Activated CD8-positive, alpha-beta T cell treated with anti-CD3 and anti-CD28 coated beads for 36 hours (primary cell): ENCODE results near the gene PLAGL2. TPM values are rescaled to one million over a fixed set of nuclear protein-coding genes. Genes with fewer than 3 reads are reported as not detected.

Experiments
- ATAC-seq: fragments of 200-7000 bp; cut with Tn5 transposase; one replicate; pipeline ENCODE4 v1.10.0; 2021; ENCODE audit warnings: mild to moderate bottlenecking, moderate library complexity
- CTCF ChIA-PET: fragments of 350-600 bp; sonication (Branson Sonifier 250); formaldehyde crosslinking; loops from one replicate; lab custom pipeline; 2021; ENCODE audit warnings: antibody characterized with exemption; lab: Charles Lee
- POLR2A ChIA-PET: fragments of 350-600 bp; sonication (Branson Sonifier 250); formaldehyde crosslinking; loops from one replicate; lab custom pipeline; 2021; ENCODE audit warnings: antibody characterized with exemption; lab: Charles Lee
- DNase-seq: peaks from one replicate; pipeline ENCODE4 v3.0.0-alpha.2; 2020
- H3K27ac Mint-ChIP-seq: one replicate; pipeline ENCODE4 v1.8.0; 2021; ENCODE audit warnings: mild to moderate bottlenecking, mixed read lengths
- H3K27me3 Mint-ChIP-seq: one replicate; pipeline ENCODE4 v1.8.0; 2021; ENCODE audit warnings: mixed read lengths
- H3K36me3 Mint-ChIP-seq: one replicate; pipeline ENCODE4 v1.8.0; 2021; ENCODE audit warnings: low read depth, mixed read lengths
- H3K4me1 Mint-ChIP-seq: one replicate; pipeline ENCODE4 v1.8.0; 2021; ENCODE audit warnings: low read depth, mixed read lengths
- H3K4me3 Mint-ChIP-seq: one replicate; pipeline ENCODE4 v1.8.0; 2021; ENCODE audit warnings: mild to moderate bottlenecking, moderate library complexity, mixed read lengths
- H3K9me3 Mint-ChIP-seq: one replicate; pipeline ENCODE4 v1.8.0; 2021; ENCODE audit warnings: mixed read lengths
- intact Hi-C: fragments of 100-400 bp; cut with micrococcal nuclease; formaldehyde crosslinking; loops from one replicate; pipeline ENCODE4 v1.10.0; 2022
- total RNA-seq, 2 experiments: library from RNA; stranded (reverse); gene quantifications; one replicate each; pipeline ENCODE4 v1.2.3, GENCODE V29; 2021
- TF ChIP-seq, protein P1 (sequence below): fragments of 200-600 bp; IDR thresholded peaks from one replicate; pipeline ENCODE4 v1.8.0; 2022; ENCODE audit warnings: antibody characterized with exemption, mild to moderate bottlenecking

PLAGL2 gene
- total RNA-seq, 2 experiments from 2014 or later, result 70.6 to 71.5 TPM

- no peaks in the 10 kb centered on the region for H3K9me3 Mint-ChIP-seq
- DNase-seq, result no peak
- TF ChIP-seq, protein P1, sequence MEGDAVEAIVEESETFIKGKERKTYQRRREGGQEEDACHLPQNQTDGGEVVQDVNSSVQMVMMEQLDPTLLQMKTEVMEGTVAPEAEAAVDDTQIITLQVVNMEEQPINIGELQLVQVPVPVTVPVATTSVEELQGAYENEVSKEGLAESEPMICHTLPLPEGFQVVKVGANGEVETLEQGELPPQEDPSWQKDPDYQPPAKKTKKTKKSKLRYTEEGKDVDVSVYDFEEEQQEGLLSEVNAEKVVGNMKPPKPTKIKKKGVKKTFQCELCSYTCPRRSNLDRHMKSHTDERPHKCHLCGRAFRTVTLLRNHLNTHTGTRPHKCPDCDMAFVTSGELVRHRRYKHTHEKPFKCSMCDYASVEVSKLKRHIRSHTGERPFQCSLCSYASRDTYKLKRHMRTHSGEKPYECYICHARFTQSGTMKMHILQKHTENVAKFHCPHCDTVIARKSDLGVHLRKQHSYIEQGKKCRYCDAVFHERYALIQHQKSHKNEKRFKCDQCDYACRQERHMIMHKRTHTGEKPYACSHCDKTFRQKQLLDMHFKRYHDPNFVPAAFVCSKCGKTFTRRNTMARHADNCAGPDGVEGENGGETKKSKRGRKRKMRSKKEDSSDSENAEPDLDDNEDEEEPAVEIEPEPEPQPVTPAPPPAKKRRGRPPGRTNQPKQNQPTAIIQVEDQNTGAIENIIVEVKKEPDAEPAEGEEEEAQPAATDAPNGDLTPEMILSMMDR, result no peak
- no peak overlapping the region for H3K27ac Mint-ChIP-seq
- H3K27me3 Mint-ChIP-seq, result no peaks in the 10 kb centered on the region
- CTCF ChIA-PET, result no interaction called here
- intact Hi-C loops, result no loop called here
- H3K36me3 Mint-ChIP-seq, result peaks cover 55% of the 10 kb centered on the region
- peaks cover 3% of the 10 kb centered on the region for H3K4me1 Mint-ChIP-seq
- H3K4me3 Mint-ChIP-seq, result no peak overlapping the region
- ATAC-seq, result no peak
- POLR2A ChIA-PET, result interaction anchor here (0.6 to 1.2 kb wide), 2 partner anchors 17 to 1617 kb away, joined by 3 read pairs; no protein-coding TSS in a partner anchor
These were observed 47.2 kb downstream of the PLAGL2 start for GRCh38 chr20:32160341-32160740.

- POLR2A ChIA-PET, result interaction anchor here (0.6 to 1.2 kb wide), 3 partner anchors 17 to 1618 kb away, joined by 3 read pairs; no protein-coding TSS in a partner anchor
- DNase-seq, result no peak
- H3K4me1 Mint-ChIP-seq, result peaks cover 7% of the 10 kb centered on the region
- H3K4me3 Mint-ChIP-seq, result no peak overlapping the region
- CTCF ChIA-PET, result no interaction called here
- peaks cover 55% of the 10 kb centered on the region for H3K36me3 Mint-ChIP-seq
- no peak overlapping the region for H3K27ac Mint-ChIP-seq
- no peaks in the 10 kb centered on the region for H3K27me3 Mint-ChIP-seq
- TF ChIP-seq, protein P1, result no peak
- H3K9me3 Mint-ChIP-seq, result no peaks in the 10 kb centered on the region
- no peak for ATAC-seq
- intact Hi-C loops, result no loop called here
These were observed 47.7 kb downstream of the PLAGL2 start for GRCh38 chr20:32159766-32160221.

- ChIA-PET POLR2A (interaction anchor here (0.6 to 1.1 kb wide), 2 partner anchors 32 to 121 kb away, joined by 3 read pairs; no protein-coding TSS in a partner anchor), CTCF (no interaction called here)
- peak; percentile 6 for DNase-seq
These were observed 48.4 kb downstream of the PLAGL2 start for GRCh38 chr20:32158943-32159660.

DNA sequence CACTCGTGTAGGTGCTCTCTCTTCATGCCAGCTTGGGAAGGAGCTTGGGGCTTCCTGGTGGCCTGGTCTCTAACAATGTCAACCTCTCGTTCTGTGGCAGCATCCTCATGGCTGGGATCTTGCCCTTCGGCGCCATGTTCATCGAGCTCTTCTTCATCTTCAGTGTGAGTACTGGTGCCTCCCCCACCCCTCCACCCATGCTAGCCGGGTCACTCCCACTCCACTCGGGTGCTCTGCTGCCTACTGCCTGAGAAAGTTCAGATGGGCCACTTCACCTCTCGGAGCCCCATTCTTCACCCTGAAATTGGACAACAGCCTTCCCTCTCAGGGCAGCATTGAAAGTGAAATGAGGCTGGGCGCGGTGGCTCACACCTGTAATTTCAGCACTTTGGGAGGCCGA lies 49.2 kb downstream of the PLAGL2 start:
- H3K36me3 Mint-ChIP-seq, result peaks cover 55% of the 10 kb centered on the region
- no peak overlapping the region for H3K27ac Mint-ChIP-seq
- H3K27me3 Mint-ChIP-seq, result no peaks in the 10 kb centered on the region
- CTCF ChIA-PET, result no interaction called here
- intact Hi-C loops, result no loop called here
- ATAC-seq (no peak), DNase-seq (no peak)
- peaks cover 7% of the 10 kb centered on the region for H3K4me1 Mint-ChIP-seq
- H3K4me3 Mint-ChIP-seq, result no peak overlapping the region
- POLR2A ChIA-PET, result no interaction called here
- TF ChIP-seq, protein P1, result no peak
- no peaks in the 10 kb centered on the region for H3K9me3 Mint-ChIP-seq

More at GRCh38 chr20:32158943-32159660, 48.4 kb downstream of the PLAGL2 start:
- no peaks in the 10 kb centered on the region for H3K27me3 Mint-ChIP-seq
- H3K36me3 Mint-ChIP-seq, result peaks cover 52% of the 10 kb centered on the region
- H3K9me3 Mint-ChIP-seq, result no peaks in the 10 kb centered on the region
- TF ChIP-seq, protein P1, result no peak
- H3K27ac Mint-ChIP-seq, result peak overlapping the region; percentile 22
- peaks cover 7% of the 10 kb centered on the region for H3K4me1 Mint-ChIP-seq
- ATAC-seq, result peak; percentile 48
- H3K4me3 Mint-ChIP-seq, result no peak overlapping the region
- intact Hi-C loops, result no loop called here

DNA sequence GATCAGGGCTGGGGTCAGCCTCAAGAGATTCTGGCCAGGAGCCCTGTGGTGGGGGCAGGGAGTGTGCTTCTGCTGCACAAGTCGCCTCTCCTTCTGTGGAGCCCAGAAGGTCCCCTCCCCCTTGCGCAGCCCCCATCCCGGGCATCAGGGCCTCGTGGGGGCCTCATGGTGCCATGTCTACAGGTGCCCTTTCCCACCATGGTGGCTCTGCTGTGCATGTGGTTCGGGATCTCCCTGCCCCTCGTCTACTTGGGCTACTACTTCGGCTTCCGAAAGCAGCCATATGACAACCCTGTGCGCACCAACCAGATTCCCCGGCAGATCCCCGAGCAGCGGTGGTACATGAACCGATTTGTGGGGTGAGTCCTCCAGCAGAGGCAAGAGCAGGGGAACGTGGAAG lies 49.9 kb downstream of the PLAGL2 start:
- Mint-ChIP-seq H3K4me1 (peaks cover 7% of the 10 kb centered on the region), H3K27ac (no peak overlapping the region), H3K9me3 (no peaks in the 10 kb centered on the region), H3K4me3 (no peak overlapping the region), H3K36me3 (peaks cover 60% of the 10 kb centered on the region), H3K27me3 (no peaks in the 10 kb centered on the region)
- ATAC-seq (no peak), DNase-seq (no peak)
- ChIA-PET CTCF (no interaction called here), POLR2A (no interaction called here)
- intact Hi-C loops, result no loop called here
- TF ChIP-seq, protein P1, result no peak
